Effector memory CD4-positive, alpha-beta T cell (primary cell): ENCODE results near the gene RBM18.

Source experiments
- DNase-seq, 3 donors: peaks; one replicate each; pipeline ENCODE4 v3.0.0-alpha.2; 2020
- H3K27ac ChIP-seq: 2 replicates; pipeline ENCODE4 v1.7.0; 2013; ENCODE audit warnings: mild to moderate bottlenecking, low read length, moderate library complexity; ENCODE audit not compliant: insufficient read depth, poor library complexity, severe bottlenecking
- H3K27me3 ChIP-seq: replicated peaks from 2 replicates; pipeline ENCODE4 v1.7.0; 2013; ENCODE audit warnings: mild to moderate bottlenecking, low read length; ENCODE audit not compliant: insufficient read depth, control insufficient read depth, poor library complexity, severe bottlenecking
- H3K36me3 ChIP-seq: 2 replicates; pipeline ENCODE4 v1.7.0; 2013; ENCODE audit warnings: mild to moderate bottlenecking, low read length, moderate library complexity; ENCODE audit not compliant: control insufficient read depth, insufficient read depth
- H3K4me1 ChIP-seq: 2 replicates; pipeline ENCODE4 v1.7.0; 2013; ENCODE audit warnings: low read length, mild to moderate bottlenecking; ENCODE audit not compliant: control insufficient read depth, insufficient read depth, poor library complexity, severe bottlenecking
- H3K4me3 ChIP-seq: 2 replicates; pipeline ENCODE4 v1.7.0; 2013; ENCODE audit warnings: low read length, low read depth, mild to moderate bottlenecking; ENCODE audit not compliant: insufficient read depth, poor library complexity, severe bottlenecking
- H3K9me3 ChIP-seq: 2 replicates; pipeline ENCODE4 v1.7.0; 2013; ENCODE audit warnings: mild to moderate bottlenecking, low read length, moderate library complexity; ENCODE audit not compliant: control insufficient read depth

RBM18 gene

GRCh38 chr9:122218071-122218934 lies 46.3 kb downstream of the RBM18 start:
- Histone ChIP-seq H3K36me3 (no peaks in the 10 kb centered on the region), H3K9me3 (no peaks in the 10 kb centered on the region), H3K4me3 (no peak overlapping the region), H3K27ac (no peak overlapping the region), H3K4me1 (peaks cover 22% of the 10 kb centered on the region), H3K27me3 (peaks cover 48% of the 10 kb centered on the region)
- DNase-seq, result no peak

- no peak overlapping the region for H3K27ac ChIP-seq
- peaks cover 55% of the 10 kb centered on the region for H3K27me3 ChIP-seq
- peaks cover 24% of the 10 kb centered on the region for H3K4me1 ChIP-seq
- DNase-seq, result no peak
- no peaks in the 10 kb centered on the region for H3K36me3 ChIP-seq
- no peak overlapping the region for H3K4me3 ChIP-seq
- no peaks in the 10 kb centered on the region for H3K9me3 ChIP-seq
Measured at GRCh38 chr9:122217640-122218039, 47.0 kb downstream of the RBM18 start.

GRCh38 chr9:122216798-122217418 lies 47.7 kb downstream of the RBM18 start:
- Histone ChIP-seq H3K9me3 (no peaks in the 10 kb centered on the region), H3K27ac (no peak overlapping the region), H3K36me3 (no peaks in the 10 kb centered on the region), H3K4me3 (no peak overlapping the region), H3K27me3 (peaks cover 60% of the 10 kb centered on the region), H3K4me1 (peaks cover 24% of the 10 kb centered on the region)
- no peak for DNase-seq

- Histone ChIP-seq H3K36me3 (no peaks in the 10 kb centered on the region), H3K9me3 (no peaks in the 10 kb centered on the region), H3K27me3 (peaks cover 56% of the 10 kb centered on the region), H3K27ac (no peak overlapping the region), H3K4me3 (no peak overlapping the region), H3K4me1 (peaks cover 23% of the 10 kb centered on the region)
- no peak for DNase-seq
Measured at GRCh38 chr9:122216138-122216797, 48.4 kb downstream of the RBM18 start.

GRCh38 chr9:122215663-122216062 lies 49.0 kb downstream of the RBM18 start:
- Histone ChIP-seq H3K36me3 (no peaks in the 10 kb centered on the region), H3K27me3 (peaks cover 50% of the 10 kb centered on the region), H3K9me3 (no peaks in the 10 kb centered on the region), H3K4me3 (no peak overlapping the region), H3K27ac (no peak overlapping the region), H3K4me1 (peaks cover 19% of the 10 kb centered on the region)
- DNase-seq, result no peak

GRCh38 chr9:122214507-122214906 lies 50.1 kb downstream of the RBM18 start:
- H3K27ac ChIP-seq, result no peak overlapping the region
- H3K4me1 ChIP-seq, result peaks cover 15% of the 10 kb centered on the region
- H3K27me3 ChIP-seq, result peaks cover 40% of the 10 kb centered on the region
- DNase-seq, result no peak
- H3K4me3 ChIP-seq, result peak overlapping the region; percentile 51
- H3K9me3 ChIP-seq, result no peaks in the 10 kb centered on the region
- H3K36me3 ChIP-seq, result no peaks in the 10 kb centered on the region

GRCh38 chr9:122213589-122214413 lies 50.8 kb downstream of the RBM18 start:
- Histone ChIP-seq H3K4me3 (peak overlapping the region; percentile 51), H3K27ac (no peak overlapping the region), H3K36me3 (no peaks in the 10 kb centered on the region), H3K9me3 (no peaks in the 10 kb centered on the region), H3K27me3 (peaks cover 34% of the 10 kb centered on the region), H3K4me1 (peaks cover 8% of the 10 kb centered on the region)
- DNase-seq, result peak in 2 of 3 donors; percentile 9 to 21

- Histone ChIP-seq H3K36me3 (no peaks in the 10 kb centered on the region), H3K4me1 (peaks cover 6% of the 10 kb centered on the region), H3K4me3 (peak overlapping the region; percentile 51), H3K27ac (no peak overlapping the region), H3K27me3 (peaks cover 29% of the 10 kb centered on the region), H3K9me3 (no peaks in the 10 kb centered on the region)
- no peak for DNase-seq
Measured at GRCh38 chr9:122213102-122213588, 51.5 kb downstream of the RBM18 start.

- no peak overlapping the region for H3K27ac ChIP-seq
- H3K4me1 ChIP-seq, result peaks cover 6% of the 10 kb centered on the region
- no peak for DNase-seq
- peaks cover 23% of the 10 kb centered on the region for H3K27me3 ChIP-seq
- H3K4me3 ChIP-seq, result no peak overlapping the region
- no peaks in the 10 kb centered on the region for H3K36me3 ChIP-seq
- no peaks in the 10 kb centered on the region for H3K9me3 ChIP-seq
Measured at GRCh38 chr9:122212473-122213004, 52.1 kb downstream of the RBM18 start.
